Measurements from ENCODE around the gene P2RY2. TPM values are rescaled to one million over a fixed set of nuclear protein-coding genes. Genes with fewer than 3 reads are reported as not detected.

Gene P2RY2
- total and polyA plus RNA-seq, 2 donors (not counting 1 experiment from before 2014, with no cell fraction given): 0.05 to 0.17 TPM

- Histone ChIP-seq H4K20me1 (ENCODE audit: control insufficient read depth, extremely low read depth, insufficient read depth, low read length) (no peaks in the 10 kb centered on the region), H3K4me2 (ENCODE audit: extremely low read depth, insufficient read depth, low read length) (no peak overlapping the region), H3K4me1 (ENCODE audit: control insufficient read depth, extremely low read depth, insufficient read depth, low read length) (no peaks in the 10 kb centered on the region), H3K36me3 (ENCODE audit: control insufficient read depth, insufficient read depth, low read length) (no peaks in the 10 kb centered on the region), H3K4me3 (replicated peaks in 1 of 4; ENCODE audit: control extremely low read depth in 1 of 4, insufficient read depth in 1 of 4, low read depth in 3 of 4, low read length in 4 of 4) (no peak overlapping the region), H3K27me3 (ENCODE audit: control insufficient read depth, insufficient read depth, low read length) (peaks cover 2% of the 10 kb centered on the region), H3K27ac (ENCODE audit: insufficient read depth, low read length) (no peak overlapping the region), H2AFZ (ENCODE audit: low read length) (no peak overlapping the region), H3K79me2 (ENCODE audit: control insufficient read depth, insufficient read depth, low read length) (no peaks in the 10 kb centered on the region), H3K9me3 (ENCODE audit: control insufficient read depth, insufficient read depth, low read depth, low read length) (no peaks in the 10 kb centered on the region), H3K9ac (ENCODE audit: insufficient read depth, low read length) (no peak overlapping the region)
- TF ChIP-seq EZH2 (IDR thresholded peaks at IDR 0.05; ENCODE audit: low read length, missing control alignments) (no peak), CTCF (conservative IDR thresholded peaks at IDR 0.05 in 1 of 2, IDR thresholded peaks at IDR 0.05 in 1 of 2; ENCODE audit: low read depth in 1 of 2, low read length in 2 of 2) (no peak)
- no peak for DNase-seq (ENCODE audit: low read depth in 2 of 2)
Measured at GRCh38 chr11:73227571-73228211, 9.6 kb downstream of the P2RY2 start.

- no peak overlapping the region for H2AFZ ChIP-seq (ENCODE audit: low read length)
Measured at GRCh38 chr11:73228268-73229134, 10.4 kb downstream of the P2RY2 start.

More at GRCh38 chr11:73228268-73229134, 10.4 kb downstream of the P2RY2 start:
- Histone ChIP-seq H3K27me3 (ENCODE audit: control insufficient read depth, insufficient read depth, low read length) (no peaks in the 10 kb centered on the region), H3K9me3 (ENCODE audit: control insufficient read depth, insufficient read depth, low read depth, low read length) (no peaks in the 10 kb centered on the region), H3K79me2 (ENCODE audit: control insufficient read depth, insufficient read depth, low read length) (no peaks in the 10 kb centered on the region), H3K4me3 (replicated peaks in 1 of 4; ENCODE audit: control extremely low read depth in 1 of 4, insufficient read depth in 1 of 4, low read depth in 3 of 4, low read length in 4 of 4) (no peak overlapping the region), H3K4me2 (ENCODE audit: extremely low read depth, insufficient read depth, low read length) (no peak overlapping the region), H3K27ac (ENCODE audit: insufficient read depth, low read length) (no peak overlapping the region), H3K36me3 (ENCODE audit: control insufficient read depth, insufficient read depth, low read length) (no peaks in the 10 kb centered on the region), H3K4me1 (ENCODE audit: control insufficient read depth, extremely low read depth, insufficient read depth, low read length) (no peaks in the 10 kb centered on the region), H3K9ac (ENCODE audit: insufficient read depth, low read length) (no peak overlapping the region), H4K20me1 (ENCODE audit: control insufficient read depth, extremely low read depth, insufficient read depth, low read length) (no peaks in the 10 kb centered on the region)
- no peak for DNase-seq (ENCODE audit: low read depth in 2 of 2)
- no peak for TF ChIP-seq EZH2 (IDR thresholded peaks at IDR 0.05; ENCODE audit: low read length, missing control alignments)
- TF ChIP-seq CTCF (conservative IDR thresholded peaks at IDR 0.05 in 1 of 2, IDR thresholded peaks at IDR 0.05 in 1 of 2; ENCODE audit: low read depth in 1 of 2, low read length in 2 of 2): no peak
